ENCODE data around the gene EPHA7.

DNA sequence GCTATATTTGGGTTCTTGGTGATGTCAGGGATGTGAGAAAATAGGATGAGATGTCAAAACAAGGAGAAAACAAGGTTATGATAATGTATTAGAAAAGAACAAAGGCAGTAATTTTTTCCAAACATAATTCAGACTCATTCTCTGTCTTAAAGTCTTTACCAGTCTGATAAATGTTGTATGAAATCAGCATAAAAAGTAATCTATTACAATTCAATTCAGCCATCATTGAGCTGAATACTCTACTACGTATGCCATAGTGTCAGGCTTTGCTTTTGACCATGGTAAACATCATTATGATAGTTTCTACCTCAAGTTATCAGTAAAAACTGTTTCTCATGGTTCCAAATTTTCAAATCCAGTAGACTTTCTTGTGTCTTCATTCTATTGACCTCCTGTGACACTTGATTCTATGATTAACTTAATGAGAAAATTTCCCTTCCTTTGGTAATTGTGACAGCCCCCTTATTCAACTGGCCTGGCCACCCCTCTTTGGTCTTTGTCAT lies 75.0 kb downstream of the EPHA7 start:
- TF ChIP-seq, protein P1, sequence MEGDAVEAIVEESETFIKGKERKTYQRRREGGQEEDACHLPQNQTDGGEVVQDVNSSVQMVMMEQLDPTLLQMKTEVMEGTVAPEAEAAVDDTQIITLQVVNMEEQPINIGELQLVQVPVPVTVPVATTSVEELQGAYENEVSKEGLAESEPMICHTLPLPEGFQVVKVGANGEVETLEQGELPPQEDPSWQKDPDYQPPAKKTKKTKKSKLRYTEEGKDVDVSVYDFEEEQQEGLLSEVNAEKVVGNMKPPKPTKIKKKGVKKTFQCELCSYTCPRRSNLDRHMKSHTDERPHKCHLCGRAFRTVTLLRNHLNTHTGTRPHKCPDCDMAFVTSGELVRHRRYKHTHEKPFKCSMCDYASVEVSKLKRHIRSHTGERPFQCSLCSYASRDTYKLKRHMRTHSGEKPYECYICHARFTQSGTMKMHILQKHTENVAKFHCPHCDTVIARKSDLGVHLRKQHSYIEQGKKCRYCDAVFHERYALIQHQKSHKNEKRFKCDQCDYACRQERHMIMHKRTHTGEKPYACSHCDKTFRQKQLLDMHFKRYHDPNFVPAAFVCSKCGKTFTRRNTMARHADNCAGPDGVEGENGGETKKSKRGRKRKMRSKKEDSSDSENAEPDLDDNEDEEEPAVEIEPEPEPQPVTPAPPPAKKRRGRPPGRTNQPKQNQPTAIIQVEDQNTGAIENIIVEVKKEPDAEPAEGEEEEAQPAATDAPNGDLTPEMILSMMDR (IDR thresholded peaks at IDR 0.05; ENCODE audit: low read depth, low read length) = no peak
- TF ChIP-seq POLR2A (IDR thresholded peaks at IDR 0.05; ENCODE audit: extremely low read depth, insufficient read length) = no peak

Data from NB4 (cell line).